GM21515 (cell line): ENCODE data around the gene FEM1A.
"Not testable (repeated sequence)": the region's sequence is repeated elsewhere in the genome, so short reads cannot be mapped to it uniquely, and the experiment has no call there.

ENCODE experiments used
- ATAC-seq: cut with Tn5 transposase; IDR thresholded peaks from one replicate; pipeline ENCODE4 v1.9.1; 2021; ENCODE audit not compliant: unreplicated experiment

The FEM1A gene, protein sequence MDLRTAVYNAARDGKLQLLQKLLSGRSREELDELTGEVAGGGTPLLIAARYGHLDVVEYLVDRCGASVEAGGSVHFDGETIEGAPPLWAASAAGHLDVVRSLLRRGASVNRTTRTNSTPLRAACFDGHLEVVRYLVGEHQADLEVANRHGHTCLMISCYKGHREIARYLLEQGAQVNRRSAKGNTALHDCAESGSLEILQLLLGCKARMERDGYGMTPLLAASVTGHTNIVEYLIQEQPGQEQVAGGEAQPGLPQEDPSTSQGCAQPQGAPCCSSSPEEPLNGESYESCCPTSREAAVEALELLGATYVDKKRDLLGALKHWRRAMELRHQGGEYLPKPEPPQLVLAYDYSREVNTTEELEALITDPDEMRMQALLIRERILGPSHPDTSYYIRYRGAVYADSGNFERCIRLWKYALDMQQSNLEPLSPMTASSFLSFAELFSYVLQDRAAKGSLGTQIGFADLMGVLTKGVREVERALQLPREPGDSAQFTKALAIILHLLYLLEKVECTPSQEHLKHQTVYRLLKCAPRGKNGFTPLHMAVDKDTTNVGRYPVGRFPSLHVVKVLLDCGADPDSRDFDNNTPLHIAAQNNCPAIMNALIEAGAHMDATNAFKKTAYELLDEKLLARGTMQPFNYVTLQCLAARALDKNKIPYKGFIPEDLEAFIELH

GRCh38 chr19:4791183-4792018, at the start of gene FEM1A:
Gene FEM1A, plus strand, starts transcription at chr19:4791734. Its CDS starts 121 bp downstream, at chr19:4791855.
- ATAC-seq: peak; percentile 92

DNA sequence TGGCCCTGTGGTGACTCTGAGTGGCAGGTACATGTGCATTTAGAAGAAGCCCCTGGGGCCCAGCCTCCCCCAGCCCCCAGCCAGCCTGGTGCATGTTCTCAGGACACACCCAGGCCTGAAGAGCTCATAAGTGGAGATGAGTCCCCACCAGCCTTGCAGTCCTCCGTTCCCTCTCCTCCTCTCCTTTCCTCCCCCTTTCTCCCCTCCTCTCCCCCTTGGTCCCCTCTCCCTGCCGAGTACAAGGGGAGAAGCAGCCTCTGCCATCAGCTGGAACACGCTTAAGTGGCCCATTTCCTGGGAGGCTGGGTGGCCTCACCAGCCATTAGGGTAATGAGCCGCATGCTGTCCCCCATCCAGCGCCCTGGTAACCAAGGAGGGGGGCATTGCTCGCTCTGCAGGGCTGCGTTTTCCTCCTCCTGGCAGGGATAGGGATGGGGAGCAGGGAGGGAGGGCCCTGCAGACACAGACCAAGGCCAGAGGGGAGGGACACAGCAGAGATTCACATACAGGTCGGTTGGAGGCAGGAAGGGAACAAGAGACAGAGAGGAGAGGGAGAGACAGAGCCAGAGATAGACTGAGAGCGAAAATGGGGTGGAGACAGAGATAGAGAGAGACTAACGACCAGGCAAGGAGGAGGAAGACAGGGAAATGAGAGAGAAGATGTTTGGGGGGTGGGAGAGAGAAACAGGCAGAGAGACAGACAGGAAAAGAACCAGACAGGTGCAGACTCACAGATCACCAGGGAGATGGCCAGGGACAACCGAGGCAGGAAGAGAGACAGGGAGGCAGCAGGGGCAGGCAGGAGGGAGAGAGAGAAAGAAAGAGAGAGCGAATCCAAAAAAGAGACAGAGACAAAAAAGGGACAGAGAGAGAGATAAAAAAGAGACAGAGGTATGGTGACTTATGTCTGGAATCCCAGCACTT, 48.5 kb upstream of the FEM1A start:
- ATAC-seq: no peak

DNA sequence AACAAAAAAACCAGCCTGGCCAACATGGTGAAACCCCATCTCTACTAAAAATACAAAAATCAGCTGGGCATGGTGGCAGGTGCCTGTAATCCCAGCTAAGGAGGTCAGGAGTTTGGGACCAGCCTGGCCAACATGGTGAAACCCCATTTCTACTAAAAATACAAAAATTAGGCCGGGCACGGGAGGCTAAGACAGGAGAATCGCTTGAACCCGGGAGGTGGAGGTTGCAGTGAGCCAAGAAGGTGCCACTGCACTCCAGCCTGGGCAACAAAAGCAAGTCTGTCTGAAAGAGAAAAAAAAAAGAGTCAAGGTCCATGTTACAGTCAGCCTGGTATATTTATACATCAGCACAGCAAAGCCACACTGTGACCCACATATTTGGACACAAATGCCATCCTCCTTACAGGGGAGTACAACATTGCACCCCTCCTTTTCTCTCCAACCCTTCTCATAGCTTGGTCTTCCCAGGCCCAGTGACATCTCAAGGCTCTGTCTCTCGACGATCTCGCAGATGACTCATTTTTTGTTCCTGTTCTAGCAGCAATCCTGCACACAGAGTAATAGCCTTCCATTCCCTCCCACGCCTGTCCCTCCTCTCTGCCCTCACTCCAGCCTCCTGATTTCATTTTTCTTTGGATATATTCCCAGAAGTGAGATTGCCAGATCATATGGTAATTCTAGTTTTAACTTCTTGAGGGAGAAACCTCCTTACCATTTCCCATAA, 46.9 kb upstream of the FEM1A start:
- ATAC-seq: no peak

DNA sequence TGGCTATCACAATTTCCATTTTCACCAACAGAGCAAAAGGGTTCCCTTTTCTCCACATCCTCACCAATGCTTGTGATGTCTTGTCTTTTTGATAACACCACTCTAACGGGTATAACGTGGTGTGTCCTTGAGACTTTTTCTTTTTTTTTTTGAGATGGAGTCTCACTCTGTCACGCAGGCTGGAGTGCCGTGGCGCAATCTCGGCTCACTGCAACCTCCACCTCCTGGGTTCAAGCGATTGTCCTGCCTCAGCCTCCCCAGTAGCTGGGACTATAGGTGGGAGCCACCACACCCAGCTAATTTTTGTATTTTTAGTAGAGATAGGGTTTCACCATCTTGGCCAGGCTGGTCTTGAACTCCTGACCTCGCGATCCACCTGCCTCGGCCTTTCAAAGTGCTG, 46.4 kb upstream of the FEM1A start:
- not testable (repeated sequence) for ATAC-seq

GRCh38 chr19:4745986-4746385, 45.5 kb upstream of the FEM1A start:
- no peak for ATAC-seq

GRCh38 chr19:4748185-4748584, 43.3 kb upstream of the FEM1A start:
- no peak for ATAC-seq

DNA sequence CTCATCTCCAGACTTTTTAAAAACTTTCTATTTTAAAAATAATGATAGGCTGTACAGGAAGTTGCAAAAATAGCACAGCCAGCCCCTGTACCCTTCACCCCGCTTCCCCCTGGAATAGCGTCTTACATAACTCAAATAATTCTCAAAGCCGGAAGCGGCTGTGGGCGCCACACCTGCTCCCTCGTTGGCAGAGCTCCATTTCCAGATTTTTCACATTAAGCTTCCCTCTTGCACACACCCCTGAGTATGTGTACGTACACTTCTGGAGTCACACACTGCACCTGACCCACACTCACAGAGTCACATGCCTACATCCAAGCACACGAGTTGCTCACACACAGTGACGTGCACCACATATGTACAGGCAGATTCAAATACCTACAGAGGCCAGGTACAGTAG, 42.9 kb upstream of the FEM1A start:
- no peak for ATAC-seq

GRCh38 chr19:4749870-4750590, 41.5 kb upstream of the FEM1A start:
- no peak for ATAC-seq

DNA sequence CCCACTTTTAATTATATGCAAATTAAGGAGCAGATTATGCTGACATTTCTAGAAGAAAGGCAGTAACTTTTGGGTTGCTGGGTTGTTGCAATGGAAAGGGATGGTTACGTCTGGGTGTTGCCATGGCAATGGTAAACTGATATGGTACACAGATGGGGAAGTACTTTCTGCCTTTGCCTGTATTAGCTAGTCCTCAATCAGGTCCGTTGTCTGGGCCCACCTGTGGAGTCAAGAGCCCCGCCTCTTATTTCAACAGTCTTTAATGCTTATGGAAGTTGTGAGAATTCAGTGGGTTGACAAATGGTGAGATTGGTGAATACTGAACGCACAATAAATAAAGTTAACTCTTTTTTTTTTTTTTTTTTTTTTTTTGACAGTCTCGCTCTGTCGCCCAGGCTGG, 37.3 kb upstream of the FEM1A start:
- no peak for ATAC-seq

DNA sequence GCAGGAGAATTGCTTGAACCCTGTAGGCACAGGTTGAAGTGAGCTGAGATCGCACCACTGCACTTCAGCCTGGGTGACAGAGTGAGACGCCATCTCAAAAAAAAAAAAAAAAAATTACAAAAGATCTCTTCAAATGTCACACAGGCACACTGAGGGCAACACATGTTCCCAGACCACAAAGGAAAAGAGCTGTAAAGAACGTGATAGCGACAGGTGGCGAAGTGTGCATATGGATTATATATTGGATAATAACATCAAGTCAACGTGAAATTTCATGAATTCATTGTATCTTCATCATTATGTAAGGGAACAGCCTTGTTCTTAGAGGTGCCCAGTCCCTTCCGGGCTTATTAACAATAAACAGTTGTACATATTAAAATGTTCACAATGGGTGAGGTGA, 36.1 kb upstream of the FEM1A start:
- ATAC-seq: no peak

- no peak for ATAC-seq
Measured at GRCh38 chr19:4758082-4758481, 33.5 kb upstream of the FEM1A start.

DNA sequence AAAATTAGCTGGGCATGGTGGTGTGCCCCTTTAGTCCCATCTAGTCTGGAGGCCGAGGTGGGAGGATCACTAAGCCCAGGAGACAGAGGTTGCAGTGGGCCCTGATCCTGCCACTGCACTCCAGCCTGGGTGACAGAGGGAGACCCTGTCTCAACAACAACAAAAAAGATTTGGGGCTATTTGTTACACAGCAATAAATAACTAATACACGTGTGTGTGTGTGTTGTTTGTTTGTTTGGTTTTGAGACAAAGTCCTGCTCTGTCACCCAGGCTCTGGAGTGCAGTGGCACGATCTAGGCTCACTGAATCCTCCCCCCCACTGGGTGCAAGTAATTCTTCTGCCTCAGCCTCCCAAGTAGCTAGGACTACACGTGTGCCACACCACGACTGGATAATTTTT, 32.9 kb upstream of the FEM1A start:
- no peak for ATAC-seq

- ATAC-seq: no peak
Measured at GRCh38 chr19:4759388-4760284, 31.9 kb upstream of the FEM1A start.

GRCh38 chr19:4760285-4760650, 31.3 kb upstream of the FEM1A start:
- ATAC-seq: no peak

- no peak for ATAC-seq
Measured at GRCh38 chr19:4763021-4763420, 28.5 kb upstream of the FEM1A start.

- no peak for ATAC-seq
Measured at GRCh38 chr19:4764393-4764660, 27.2 kb upstream of the FEM1A start.

GRCh38 chr19:4768934-4769777, 22.4 kb upstream of the FEM1A start:
- no peak for ATAC-seq

DNA sequence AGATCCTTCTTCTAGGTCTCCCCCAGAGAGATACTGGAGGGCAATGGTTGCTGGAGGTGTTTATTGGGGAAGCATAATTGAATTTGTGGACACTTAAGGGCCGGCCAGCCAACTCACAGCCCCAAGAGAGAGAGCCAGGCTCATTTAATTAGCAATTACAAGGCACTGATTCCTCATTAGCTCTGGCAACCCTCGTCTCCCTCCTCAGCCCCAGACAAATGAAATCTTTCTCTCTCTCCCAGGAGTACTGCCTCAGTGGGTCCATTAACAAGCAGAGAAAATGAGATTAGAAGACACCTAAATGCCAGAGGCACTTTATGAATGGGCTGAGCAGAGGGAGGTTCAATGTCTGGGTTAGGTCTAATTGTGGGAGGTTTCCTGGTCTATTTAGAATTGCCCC, 19.0 kb upstream of the FEM1A start:
- ATAC-seq: no peak
